SK-N-SH treated with all-trans-retinoic acid at 6 μM for 48 hours (cell line): ENCODE data around the gene FHIT.

Experiments
- ATAC-seq: fragments of 200-7000 bp; cut with Tn5 transposase; 3 replicates; pipeline ENCODE4 v1.9.1; 2020; ENCODE audit warnings: mild to moderate bottlenecking, moderate library complexity
- ARNTL ChIP-seq: fragments of 450-650 bp; formaldehyde crosslinking; IDR thresholded peaks from 2 replicates; pipeline ENCODE4 v1.5.0; 2020; ENCODE audit warnings: low read depth, mild to moderate bottlenecking, moderate library complexity, borderline replicate concordance
- BACH2 ChIP-seq: fragments of 250-450 bp; sonication (Bioruptor Pico); IDR thresholded peaks from 2 replicates; pipeline ENCODE4 v1.9.0; 2021; ENCODE audit warnings: mild to moderate bottlenecking, borderline replicate concordance
- CREB5 ChIP-seq: fragments of 250-450 bp; sonication (Bioruptor Pico); IDR thresholded peaks from 2 replicates; pipeline ENCODE4 v1.5.1; 2020; ENCODE audit warnings: low read depth, mild to moderate bottlenecking, moderate library complexity
- CSRNP3 ChIP-seq: fragments of 250-450 bp; sonication (Bioruptor Pico); IDR thresholded peaks from 2 replicates; pipeline ENCODE4 v1.5.1; 2021; ENCODE audit warnings: mild to moderate bottlenecking, moderate library complexity
- ESRRG ChIP-seq: fragments of 250-450 bp; sonication (Bioruptor Pico); IDR thresholded peaks from 2 replicates; pipeline ENCODE4 v1.6.1; 2021; ENCODE audit warnings: mild to moderate bottlenecking
- GLIS3 ChIP-seq: fragments of 250-450 bp; sonication (Bioruptor Pico); IDR thresholded peaks from 2 replicates; pipeline ENCODE4 v1.5.0; 2020; ENCODE audit warnings: mild to moderate bottlenecking, moderate library complexity
- ISL1 ChIP-seq: fragments of 250-450 bp; sonication (Bioruptor Pico); IDR thresholded peaks from 2 replicates; pipeline ENCODE4 v2.1.2; 2022; ENCODE audit warnings: mild to moderate bottlenecking, moderate library complexity
- OSR1 ChIP-seq: fragments of 250-450 bp; sonication (Bioruptor Pico); IDR thresholded peaks from 2 replicates; pipeline ENCODE4 v1.8.0; 2022; ENCODE audit warnings: moderate library complexity, mild to moderate bottlenecking, inconsistent platforms
- PATZ1 ChIP-seq: fragments of 250-450 bp; sonication (Bioruptor Pico); IDR thresholded peaks from 2 replicates; pipeline ENCODE4 v1.8.0; 2020; ENCODE audit warnings: mild to moderate bottlenecking, moderate library complexity, borderline replicate concordance
- PPARA ChIP-seq: fragments of 250-450 bp; sonication (Bioruptor Pico); IDR thresholded peaks from 2 replicates; pipeline ENCODE4 v1.5.0; 2020; ENCODE audit warnings: mild to moderate bottlenecking, borderline replicate concordance
- RARB ChIP-seq: fragments of 250-450 bp; sonication (Bioruptor Pico); IDR thresholded peaks from 2 replicates; pipeline ENCODE4 v1.8.0; 2021; ENCODE audit warnings: mild to moderate bottlenecking, moderate library complexity
- SNAI2 ChIP-seq: fragments of 250-450 bp; sonication (Bioruptor Pico); IDR thresholded peaks from 2 replicates; pipeline ENCODE4 v1.5.0; 2020; ENCODE audit warnings: mild to moderate bottlenecking, moderate library complexity
- TCF4 ChIP-seq: fragments of 250-450 bp; sonication (Bioruptor Pico); IDR thresholded peaks from 2 replicates; pipeline ENCODE4 v1.8.0; 2021; ENCODE audit warnings: mild to moderate bottlenecking, moderate library complexity, borderline replicate concordance
- TOX ChIP-seq: fragments of 250-450 bp; sonication (Bioruptor Pico); IDR thresholded peaks from 2 replicates; pipeline ENCODE4 v1.8.0; 2021; ENCODE audit warnings: mild to moderate bottlenecking, moderate library complexity, borderline replicate concordance
- ZC3H10 ChIP-seq: fragments of 250-450 bp; sonication (Bioruptor Pico); IDR thresholded peaks from 2 replicates; pipeline ENCODE4 v1.5.1; 2021; ENCODE audit warnings: mild to moderate bottlenecking, moderate library complexity
- ZNF565 ChIP-seq: fragments of 450-650 bp; formaldehyde crosslinking; conservative IDR thresholded peaks from 2 replicates; pipeline ENCODE4 v1.5.0; 2020; ENCODE audit warnings: low read depth, mild to moderate bottlenecking, moderate library complexity
- ZNF70 ChIP-seq: fragments of 450-650 bp; formaldehyde crosslinking; IDR thresholded peaks from 2 replicates; pipeline ENCODE4 v1.5.0; 2020; ENCODE audit warnings: mild to moderate bottlenecking, moderate library complexity
- ZNF8 ChIP-seq: fragments of 450-650 bp; formaldehyde crosslinking; IDR thresholded peaks from 2 replicates; pipeline ENCODE4 v1.5.0; 2020; ENCODE audit warnings: mild to moderate bottlenecking, moderate library complexity
- TF ChIP-seq, protein P1 (sequence below): fragments of 250-450 bp; sonication (Bioruptor Pico); IDR thresholded peaks from 2 replicates; pipeline ENCODE4 v1.8.0; 2021; ENCODE audit warnings: low read depth, mild to moderate bottlenecking, moderate library complexity, borderline replicate concordance

Gene FHIT

DNA sequence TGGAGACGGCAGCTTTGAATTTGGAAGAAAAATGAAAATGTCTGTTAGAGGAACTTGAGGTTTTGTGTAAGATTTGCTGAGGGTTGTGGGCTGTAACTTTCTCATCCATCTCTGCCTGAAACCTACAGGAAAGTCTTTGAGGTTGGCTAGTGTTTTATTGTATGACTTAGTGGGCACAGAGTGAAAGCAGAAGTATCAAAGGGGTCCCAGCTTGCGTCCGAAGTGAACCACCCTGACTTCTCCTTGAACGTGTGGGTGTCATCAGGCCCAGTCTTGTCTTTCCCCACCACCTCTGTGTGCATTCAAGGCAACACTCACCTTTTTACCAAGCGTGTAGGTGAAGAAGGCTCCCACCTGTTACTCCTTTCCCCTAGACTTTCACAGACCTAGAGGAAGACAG lies 1519.3 kb downstream of the FHIT start:
- TF ChIP-seq CREB5 (CRISPR knock-in tag) (no peak), PPARA (CRISPR knock-in tag) (no peak), ZNF565 (CRISPR knock-in tag) (no peak), ZC3H10 (CRISPR knock-in tag) (no peak)
- no peak for ATAC-seq

- no peak for ATAC-seq
- TF ChIP-seq OSR1 (CRISPR knock-in tag): no peak
- no peak for TF ChIP-seq ZC3H10 (CRISPR knock-in tag)
- no peak for TF ChIP-seq ZNF8
- TF ChIP-seq CREB5 (CRISPR knock-in tag): no peak
- no peak for TF ChIP-seq CSRNP3 (CRISPR knock-in tag)
- TF ChIP-seq, protein P1, sequence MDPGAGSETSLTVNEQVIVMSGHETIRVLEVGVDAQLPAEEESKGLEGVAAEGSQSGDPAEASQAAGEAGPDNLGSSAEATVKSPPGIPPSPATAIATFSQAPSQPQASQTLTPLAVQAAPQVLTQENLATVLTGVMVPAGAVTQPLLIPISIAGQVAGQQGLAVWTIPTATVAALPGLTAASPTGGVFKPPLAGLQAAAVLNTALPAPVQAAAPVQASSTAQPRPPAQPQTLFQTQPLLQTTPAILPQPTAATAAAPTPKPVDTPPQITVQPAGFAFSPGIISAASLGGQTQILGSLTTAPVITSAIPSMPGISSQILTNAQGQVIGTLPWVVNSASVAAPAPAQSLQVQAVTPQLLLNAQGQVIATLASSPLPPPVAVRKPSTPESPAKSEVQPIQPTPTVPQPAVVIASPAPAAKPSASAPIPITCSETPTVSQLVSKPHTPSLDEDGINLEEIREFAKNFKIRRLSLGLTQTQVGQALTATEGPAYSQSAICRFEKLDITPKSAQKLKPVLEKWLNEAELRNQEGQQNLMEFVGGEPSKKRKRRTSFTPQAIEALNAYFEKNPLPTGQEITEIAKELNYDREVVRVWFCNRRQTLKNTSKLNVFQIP (CRISPR knock-in tag): no peak
- TF ChIP-seq ESRRG (CRISPR knock-in tag): no peak
- no peak for TF ChIP-seq ZNF565 (CRISPR knock-in tag)
- no peak for TF ChIP-seq TCF4 (CRISPR knock-in tag)
- TF ChIP-seq GLIS3 (CRISPR knock-in tag): no peak
- TF ChIP-seq ZNF70 (CRISPR knock-in tag): no peak
- TF ChIP-seq, all 23 proteins: peak for 0
Measured at GRCh38 chr3:59730591-59730990, 1520.7 kb downstream of the FHIT start.

GRCh38 chr3:59728587-59728908 lies 1522.7 kb downstream of the FHIT start:
- TF ChIP-seq RARB (no peak), BACH2 (CRISPR knock-in tag) (no peak), CREB5 (CRISPR knock-in tag) (no peak), TOX (CRISPR knock-in tag) (no peak), ZNF70 (CRISPR knock-in tag) (no peak), ISL1 (CRISPR knock-in tag) (no peak), PATZ1 (CRISPR knock-in tag) (no peak)
- ATAC-seq: no peak

DNA sequence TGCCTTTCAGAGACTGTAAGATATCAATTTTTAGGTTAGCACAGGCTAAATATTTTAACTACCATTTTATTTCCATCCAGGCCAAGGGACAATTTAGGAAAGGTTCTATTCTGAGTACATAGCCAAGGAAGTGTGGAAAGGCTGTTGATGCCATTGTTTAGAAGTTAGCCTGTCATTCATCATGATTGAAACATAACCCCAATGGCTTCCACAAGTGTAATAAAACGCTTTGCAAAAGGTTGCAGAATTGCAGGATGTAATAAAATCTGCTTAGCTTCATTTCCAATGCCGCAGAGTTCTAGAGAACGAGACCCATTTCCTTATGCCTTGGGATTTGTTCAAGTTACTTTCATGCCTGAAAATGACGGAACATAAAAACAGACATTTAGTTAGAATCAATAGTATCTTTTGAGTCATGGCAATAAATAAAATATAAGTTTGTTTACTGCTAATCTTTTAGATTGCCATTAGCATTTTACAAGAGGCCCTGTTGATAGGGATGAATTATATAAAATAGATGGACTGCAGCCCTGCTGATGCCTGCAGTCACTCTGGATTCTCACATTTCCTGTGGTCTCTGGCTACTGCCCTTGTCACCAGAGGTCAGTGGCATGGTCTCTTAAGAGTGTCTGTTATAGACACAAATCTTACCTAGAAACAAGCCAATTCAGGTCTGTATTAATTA lies 1523.2 kb downstream of the FHIT start:
- TF ChIP-seq ZC3H10 (CRISPR knock-in tag) (no peak), ZNF8 (no peak)
- no peak for ATAC-seq

GRCh38 chr3:59726279-59726678 lies 1525.0 kb downstream of the FHIT start:
- ATAC-seq: no peak
- TF ChIP-seq OSR1 (CRISPR knock-in tag) (no peak), RARB (no peak), ZNF70 (CRISPR knock-in tag) (no peak), ZNF8 (no peak), SNAI2 (CRISPR knock-in tag) (no peak), TOX (CRISPR knock-in tag) (no peak), ISL1 (CRISPR knock-in tag) (no peak), ARNTL (CRISPR knock-in tag) (no peak)
